OCI-M1 (cell line): ENCODE data around the gene FANCD2.
"Not testable (repeated sequence)": the region's sequence is repeated elsewhere in the genome, so short reads cannot be mapped to it uniquely, and the experiment has no call there.

Source experiments
- DNase-seq: peaks from one replicate; lab custom pipeline; 2025; lab: John Stamatoyannopoulos, UW

The FANCD2 gene

GRCh38 chr3:10026084-10026890, at the start of gene FANCD2:
Gene FANCD2, plus strand, starts transcription at chr3:10026437. Its CDS starts 2,221 bp downstream, at chr3:10028658.
- peak; percentile 97 for DNase-seq

- DNase-seq = peak; percentile 99
Measured at GRCh38 chr3:9976721-9977709, 49.2 kb upstream of the FANCD2 start.

GRCh38 chr3:9978710-9979305, 47.4 kb upstream of the FANCD2 start:
- DNase-seq = peak; percentile 91

GRCh38 chr3:9980251-9980650, 46.0 kb upstream of the FANCD2 start:
- DNase-seq = no peak

- no peak for DNase-seq
Measured at GRCh38 chr3:9986230-9986725, 40.0 kb upstream of the FANCD2 start.

GRCh38 chr3:9994086-9994844, 32.0 kb upstream of the FANCD2 start:
- no peak for DNase-seq

GRCh38 chr3:10000686-10001085, 25.6 kb upstream of the FANCD2 start:
- no peak for DNase-seq

- no peak for DNase-seq
Measured at GRCh38 chr3:10002951-10003350, 23.3 kb upstream of the FANCD2 start.

GRCh38 chr3:10004506-10004905, 21.7 kb upstream of the FANCD2 start:
- DNase-seq = no peak

- DNase-seq = no peak
Measured at GRCh38 chr3:10004960-10005564, 21.2 kb upstream of the FANCD2 start.

- no peak for DNase-seq
Measured at GRCh38 chr3:10006048-10006761, 20.0 kb upstream of the FANCD2 start.

GRCh38 chr3:10006762-10007090, 19.5 kb upstream of the FANCD2 start:
- no peak for DNase-seq

- DNase-seq = no peak
Measured at GRCh38 chr3:10007126-10007782, 19.0 kb upstream of the FANCD2 start.

GRCh38 chr3:10008216-10008587, 18.0 kb upstream of the FANCD2 start:
- DNase-seq = not testable (repeated sequence)

GRCh38 chr3:10008588-10009344, 17.5 kb upstream of the FANCD2 start:
- peak; percentile 93 for DNase-seq

- no peak for DNase-seq
Measured at GRCh38 chr3:10010421-10010877, 15.8 kb upstream of the FANCD2 start.

GRCh38 chr3:10010878-10011465, 15.3 kb upstream of the FANCD2 start:
- DNase-seq = peak; percentile 98

- no peak for DNase-seq
Measured at GRCh38 chr3:10011631-10012030, 14.6 kb upstream of the FANCD2 start.

GRCh38 chr3:10012106-10012505, 14.1 kb upstream of the FANCD2 start:
- no peak for DNase-seq
